WTC11 (cell line): ENCODE results near the gene NT5C1A. TPM values are rescaled to one million over a fixed set of nuclear protein-coding genes. Genes with fewer than 3 reads are reported as not detected.

Source experiments
- ATAC-seq: fragments of 200-7000 bp; cut with Tn5 transposase; 2 replicates; pipeline ENCODE4 v1.10.0; 2021; ENCODE audit warnings: mild to moderate bottlenecking, moderate library complexity
- CTCF ChIA-PET: fragments of 300-600 bp; sonication (Branson Sonifier 250); formaldehyde crosslinking; loops from one replicate; lab custom pipeline; 2021; ENCODE audit warnings: antibody characterized with exemption; lab: Charles Lee
- POLR2A ChIA-PET: fragments of 350-600 bp; sonication (Branson Sonifier 250); formaldehyde crosslinking; loops from one replicate; lab custom pipeline; 2021; ENCODE audit warnings: antibody characterized with exemption; lab: Charles Lee
- DNase-seq: peaks from one replicate; pipeline ENCODE4 v3.0.0; 2021; ENCODE audit warnings: low spot score
- H3K27ac Mint-ChIP-seq: 2 replicates; pipeline ENCODE4 v1.8.0; 2021; ENCODE audit warnings: mixed read lengths
- H3K27me3 Mint-ChIP-seq: 2 replicates; pipeline ENCODE4 v1.8.0; 2021; ENCODE audit warnings: low read depth, mild to moderate bottlenecking, moderate library complexity, mixed read lengths
- H3K36me3 Mint-ChIP-seq: 2 replicates; pipeline ENCODE4 v1.8.0; 2021; ENCODE audit warnings: mixed read lengths
- H3K4me1 Mint-ChIP-seq: 2 replicates; pipeline ENCODE4 v1.8.0; 2022; ENCODE audit warnings: mixed read lengths
- H3K4me3 Mint-ChIP-seq: 2 replicates; pipeline ENCODE4 v1.8.0; 2021; ENCODE audit warnings: mild to moderate bottlenecking, moderate library complexity, mixed read lengths
- H3K9me3 Mint-ChIP-seq: 2 replicates; pipeline ENCODE4 v1.8.0; 2021; ENCODE audit warnings: mixed read lengths
- ATF1 ChIP-seq: sonication (generic); formaldehyde crosslinking; IDR thresholded peaks from 2 replicates; pipeline ENCODE4 v1.8.1; 2023; ENCODE audit warnings: mild to moderate bottlenecking, moderate library complexity, missing genetic modification reagents
- CDX4 ChIP-seq: fragments of 250-450 bp; sonication (Bioruptor Pico); IDR thresholded peaks from 2 replicates; pipeline ENCODE4 v1.9.0; 2021; ENCODE audit warnings: moderate library complexity, mild to moderate bottlenecking, inconsistent platforms, borderline replicate concordance
- ERG ChIP-seq: fragments of 250-450 bp; sonication (Bioruptor Pico); IDR thresholded peaks from 2 replicates; pipeline ENCODE4 v1.8.0; 2021; ENCODE audit warnings: mild to moderate bottlenecking
- GRHL2 ChIP-seq: fragments of 250-450 bp; sonication (Bioruptor Pico); IDR thresholded peaks from 2 replicates; pipeline ENCODE4 v1.8.0; 2022; ENCODE audit warnings: mild to moderate bottlenecking, moderate library complexity; ENCODE audit not compliant: insufficient replicate concordance, severe bottlenecking
- HMGA2 ChIP-seq: fragments of 250-450 bp; sonication (Bioruptor Pico); IDR thresholded peaks from 2 replicates; pipeline ENCODE4 v1.4.0; 2021; ENCODE audit warnings: mild to moderate bottlenecking, moderate library complexity
- KAT7 ChIP-seq: sonication (generic); formaldehyde crosslinking; IDR thresholded peaks from 2 replicates; pipeline ENCODE4 v1.8.1; 2023; ENCODE audit warnings: missing genetic modification reagents, mild to moderate bottlenecking, borderline replicate concordance
- MXD4 ChIP-seq: fragments of 250-450 bp; sonication (Bioruptor Pico); IDR thresholded peaks from 2 replicates; pipeline ENCODE4 v1.8.0; 2021; ENCODE audit warnings: mild to moderate bottlenecking, moderate library complexity, borderline replicate concordance
- MYBL2 ChIP-seq: sonication (generic); formaldehyde crosslinking; IDR thresholded peaks from 2 replicates; pipeline ENCODE4 v1.8.1; 2023; ENCODE audit warnings: mild to moderate bottlenecking, moderate library complexity, missing genetic modification reagents
- NFE2L1 ChIP-seq: sonication (generic); formaldehyde crosslinking; IDR thresholded peaks from 2 replicates; pipeline ENCODE4 v1.8.1; 2023; ENCODE audit warnings: missing genetic modification reagents
- NR1H2 ChIP-seq: sonication (generic); formaldehyde crosslinking; IDR thresholded peaks from 2 replicates; pipeline ENCODE4 v1.9.0; 2021; ENCODE audit warnings: mild to moderate bottlenecking, moderate library complexity, missing genetic modification reagents
- RORB ChIP-seq: fragments of 250-450 bp; sonication (Bioruptor Pico); IDR thresholded peaks from 2 replicates; pipeline ENCODE4 v1.9.0; 2021; ENCODE audit warnings: mild to moderate bottlenecking
- SMAD3 ChIP-seq: sonication (generic); formaldehyde crosslinking; IDR thresholded peaks from 2 replicates; pipeline ENCODE4 v1.8.0; 2022; ENCODE audit warnings: missing genetic modification reagents, mild to moderate bottlenecking, borderline replicate concordance
- STAT6 ChIP-seq: sonication (generic); formaldehyde crosslinking; conservative IDR thresholded peaks from 2 replicates; pipeline ENCODE4 v1.8.1; 2023; ENCODE audit warnings: mild to moderate bottlenecking, low read depth, missing genetic modification reagents, moderate library complexity
- ZNF219 ChIP-seq: sonication (generic); formaldehyde crosslinking; IDR thresholded peaks from 2 replicates; pipeline ENCODE4 v1.8.0; 2023; ENCODE audit warnings: missing genetic modification reagents, mild to moderate bottlenecking, borderline replicate concordance
- ZNF281 ChIP-seq: sonication (generic); formaldehyde crosslinking; IDR thresholded peaks from 2 replicates; pipeline ENCODE4 v1.8.0; 2023; ENCODE audit warnings: mild to moderate bottlenecking, missing genetic modification reagents
- total RNA-seq: library from RNA; stranded (reverse); gene quantifications from 3 replicates; pipeline ENCODE4 v1.2.3, GENCODE V29; 2021
- TF ChIP-seq, protein P1 (sequence below): fragments of 200-600 bp; IDR thresholded peaks from 2 replicates; pipeline ENCODE4 v1.8.0; 2022; ENCODE audit warnings: antibody characterized with exemption
- TF ChIP-seq, protein P2 (sequence below): sonication (generic); formaldehyde crosslinking; IDR thresholded peaks from 2 replicates; pipeline ENCODE4 v1.8.0; 2022; ENCODE audit warnings: mild to moderate bottlenecking, missing genetic modification reagents
- TF ChIP-seq, protein P3 (sequence below): sonication (generic); formaldehyde crosslinking; IDR thresholded peaks from 2 replicates; pipeline ENCODE4 v1.8.1; 2022; ENCODE audit warnings: mild to moderate bottlenecking, moderate library complexity, missing genetic modification reagents
- TF ChIP-seq, protein P4 (sequence below): sonication (generic); formaldehyde crosslinking; IDR thresholded peaks from 2 replicates; pipeline ENCODE4 v1.8.1; 2023; ENCODE audit warnings: mild to moderate bottlenecking, missing genetic modification reagents, moderate library complexity
- TF ChIP-seq, protein P5 (sequence below): fragments of 250-450 bp; sonication (Bioruptor Pico); IDR thresholded peaks from 2 replicates; pipeline ENCODE4 v1.9.0; 2021; ENCODE audit warnings: mild to moderate bottlenecking, borderline replicate concordance

Gene NT5C1A
- total RNA-seq, 1 experiment from 2014 or later = not detected

- Mint-ChIP-seq H3K9me3 (no peaks in the 10 kb centered on the region), H3K27me3 (peaks cover 100% of the 10 kb centered on the region)
- no peak for TF ChIP-seq STAT6 (CRISPR knock-in tag)
- TF ChIP-seq CDX4 (CRISPR knock-in tag) = no peak
- no peak for TF ChIP-seq RORB (CRISPR knock-in tag)
- no peak for TF ChIP-seq ERG (CRISPR knock-in tag)
- no peak for TF ChIP-seq ZNF219 (CRISPR knock-in tag)
- no peak for TF ChIP-seq GRHL2 (CRISPR knock-in tag)
- TF ChIP-seq ATF1 (CRISPR knock-in tag) = no peak
- TF ChIP-seq, protein P1, sequence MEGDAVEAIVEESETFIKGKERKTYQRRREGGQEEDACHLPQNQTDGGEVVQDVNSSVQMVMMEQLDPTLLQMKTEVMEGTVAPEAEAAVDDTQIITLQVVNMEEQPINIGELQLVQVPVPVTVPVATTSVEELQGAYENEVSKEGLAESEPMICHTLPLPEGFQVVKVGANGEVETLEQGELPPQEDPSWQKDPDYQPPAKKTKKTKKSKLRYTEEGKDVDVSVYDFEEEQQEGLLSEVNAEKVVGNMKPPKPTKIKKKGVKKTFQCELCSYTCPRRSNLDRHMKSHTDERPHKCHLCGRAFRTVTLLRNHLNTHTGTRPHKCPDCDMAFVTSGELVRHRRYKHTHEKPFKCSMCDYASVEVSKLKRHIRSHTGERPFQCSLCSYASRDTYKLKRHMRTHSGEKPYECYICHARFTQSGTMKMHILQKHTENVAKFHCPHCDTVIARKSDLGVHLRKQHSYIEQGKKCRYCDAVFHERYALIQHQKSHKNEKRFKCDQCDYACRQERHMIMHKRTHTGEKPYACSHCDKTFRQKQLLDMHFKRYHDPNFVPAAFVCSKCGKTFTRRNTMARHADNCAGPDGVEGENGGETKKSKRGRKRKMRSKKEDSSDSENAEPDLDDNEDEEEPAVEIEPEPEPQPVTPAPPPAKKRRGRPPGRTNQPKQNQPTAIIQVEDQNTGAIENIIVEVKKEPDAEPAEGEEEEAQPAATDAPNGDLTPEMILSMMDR = no peak
- TF ChIP-seq SMAD3 (CRISPR knock-in tag) = no peak
- TF ChIP-seq, protein P2, sequence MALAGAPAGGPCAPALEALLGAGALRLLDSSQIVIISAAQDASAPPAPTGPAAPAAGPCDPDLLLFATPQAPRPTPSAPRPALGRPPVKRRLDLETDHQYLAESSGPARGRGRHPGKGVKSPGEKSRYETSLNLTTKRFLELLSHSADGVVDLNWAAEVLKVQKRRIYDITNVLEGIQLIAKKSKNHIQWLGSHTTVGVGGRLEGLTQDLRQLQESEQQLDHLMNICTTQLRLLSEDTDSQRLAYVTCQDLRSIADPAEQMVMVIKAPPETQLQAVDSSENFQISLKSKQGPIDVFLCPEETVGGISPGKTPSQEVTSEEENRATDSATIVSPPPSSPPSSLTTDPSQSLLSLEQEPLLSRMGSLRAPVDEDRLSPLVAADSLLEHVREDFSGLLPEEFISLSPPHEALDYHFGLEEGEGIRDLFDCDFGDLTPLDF (CRISPR knock-in tag) = no peak
- TF ChIP-seq MYBL2 (CRISPR knock-in tag) = no peak
- no peak for TF ChIP-seq ZNF281 (CRISPR knock-in tag)
- no peak for TF ChIP-seq KAT7 (CRISPR knock-in tag)
- TF ChIP-seq, protein P3, sequence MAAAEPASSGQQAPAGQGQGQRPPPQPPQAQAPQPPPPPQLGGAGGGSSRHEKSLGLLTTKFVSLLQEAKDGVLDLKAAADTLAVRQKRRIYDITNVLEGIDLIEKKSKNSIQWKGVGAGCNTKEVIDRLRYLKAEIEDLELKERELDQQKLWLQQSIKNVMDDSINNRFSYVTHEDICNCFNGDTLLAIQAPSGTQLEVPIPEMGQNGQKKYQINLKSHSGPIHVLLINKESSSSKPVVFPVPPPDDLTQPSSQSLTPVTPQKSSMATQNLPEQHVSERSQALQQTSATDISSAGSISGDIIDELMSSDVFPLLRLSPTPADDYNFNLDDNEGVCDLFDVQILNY (CRISPR knock-in tag) = no peak
- no peak for TF ChIP-seq NR1H2 (CRISPR knock-in tag)
- TF ChIP-seq, protein P4, sequence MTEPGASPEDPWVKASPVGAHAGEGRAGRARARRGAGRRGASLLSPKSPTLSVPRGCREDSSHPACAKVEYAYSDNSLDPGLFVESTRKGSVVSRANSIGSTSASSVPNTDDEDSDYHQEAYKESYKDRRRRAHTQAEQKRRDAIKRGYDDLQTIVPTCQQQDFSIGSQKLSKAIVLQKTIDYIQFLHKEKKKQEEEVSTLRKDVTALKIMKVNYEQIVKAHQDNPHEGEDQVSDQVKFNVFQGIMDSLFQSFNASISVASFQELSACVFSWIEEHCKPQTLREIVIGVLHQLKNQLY (CRISPR knock-in tag) = no peak
- TF ChIP-seq, protein P5, sequence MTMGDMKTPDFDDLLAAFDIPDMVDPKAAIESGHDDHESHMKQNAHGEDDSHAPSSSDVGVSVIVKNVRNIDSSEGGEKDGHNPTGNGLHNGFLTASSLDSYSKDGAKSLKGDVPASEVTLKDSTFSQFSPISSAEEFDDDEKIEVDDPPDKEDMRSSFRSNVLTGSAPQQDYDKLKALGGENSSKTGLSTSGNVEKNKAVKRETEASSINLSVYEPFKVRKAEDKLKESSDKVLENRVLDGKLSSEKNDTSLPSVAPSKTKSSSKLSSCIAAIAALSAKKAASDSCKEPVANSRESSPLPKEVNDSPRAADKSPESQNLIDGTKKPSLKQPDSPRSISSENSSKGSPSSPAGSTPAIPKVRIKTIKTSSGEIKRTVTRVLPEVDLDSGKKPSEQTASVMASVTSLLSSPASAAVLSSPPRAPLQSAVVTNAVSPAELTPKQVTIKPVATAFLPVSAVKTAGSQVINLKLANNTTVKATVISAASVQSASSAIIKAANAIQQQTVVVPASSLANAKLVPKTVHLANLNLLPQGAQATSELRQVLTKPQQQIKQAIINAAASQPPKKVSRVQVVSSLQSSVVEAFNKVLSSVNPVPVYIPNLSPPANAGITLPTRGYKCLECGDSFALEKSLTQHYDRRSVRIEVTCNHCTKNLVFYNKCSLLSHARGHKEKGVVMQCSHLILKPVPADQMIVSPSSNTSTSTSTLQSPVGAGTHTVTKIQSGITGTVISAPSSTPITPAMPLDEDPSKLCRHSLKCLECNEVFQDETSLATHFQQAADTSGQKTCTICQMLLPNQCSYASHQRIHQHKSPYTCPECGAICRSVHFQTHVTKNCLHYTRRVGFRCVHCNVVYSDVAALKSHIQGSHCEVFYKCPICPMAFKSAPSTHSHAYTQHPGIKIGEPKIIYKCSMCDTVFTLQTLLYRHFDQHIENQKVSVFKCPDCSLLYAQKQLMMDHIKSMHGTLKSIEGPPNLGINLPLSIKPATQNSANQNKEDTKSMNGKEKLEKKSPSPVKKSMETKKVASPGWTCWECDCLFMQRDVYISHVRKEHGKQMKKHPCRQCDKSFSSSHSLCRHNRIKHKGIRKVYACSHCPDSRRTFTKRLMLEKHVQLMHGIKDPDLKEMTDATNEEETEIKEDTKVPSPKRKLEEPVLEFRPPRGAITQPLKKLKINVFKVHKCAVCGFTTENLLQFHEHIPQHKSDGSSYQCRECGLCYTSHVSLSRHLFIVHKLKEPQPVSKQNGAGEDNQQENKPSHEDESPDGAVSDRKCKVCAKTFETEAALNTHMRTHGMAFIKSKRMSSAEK (CRISPR knock-in tag) = no peak
- TF ChIP-seq HMGA2 (CRISPR knock-in tag) = no peak
- no peak for TF ChIP-seq NFE2L1 (CRISPR knock-in tag)
- no peak for TF ChIP-seq MXD4
- TF ChIP-seq, all 79 proteins: peak for 0
- Mint-ChIP-seq H3K4me1 (peaks cover 4% of the 10 kb centered on the region), H3K36me3 (no peaks in the 10 kb centered on the region), H3K4me3 (no peak overlapping the region), H3K27ac (no peak overlapping the region)
- ChIA-PET CTCF (interaction anchor here (1.0 kb wide), 1 partner anchor 89 kb away, joined by 5 read pairs; no protein-coding TSS in a partner anchor), POLR2A (no interaction called here)
- ATAC-seq (no peak), DNase-seq (no peak)
These were observed 23.1 kb upstream of the NT5C1A start for GRCh38 chr1:39695016-39695415.
